NCI-H146 (cell line): Measurements from ENCODE around the gene NR1I2.

Source experiments
- DNase-seq: peaks from one replicate; lab custom pipeline; 2025; lab: John Stamatoyannopoulos, UW

The NR1I2 gene

DNA sequence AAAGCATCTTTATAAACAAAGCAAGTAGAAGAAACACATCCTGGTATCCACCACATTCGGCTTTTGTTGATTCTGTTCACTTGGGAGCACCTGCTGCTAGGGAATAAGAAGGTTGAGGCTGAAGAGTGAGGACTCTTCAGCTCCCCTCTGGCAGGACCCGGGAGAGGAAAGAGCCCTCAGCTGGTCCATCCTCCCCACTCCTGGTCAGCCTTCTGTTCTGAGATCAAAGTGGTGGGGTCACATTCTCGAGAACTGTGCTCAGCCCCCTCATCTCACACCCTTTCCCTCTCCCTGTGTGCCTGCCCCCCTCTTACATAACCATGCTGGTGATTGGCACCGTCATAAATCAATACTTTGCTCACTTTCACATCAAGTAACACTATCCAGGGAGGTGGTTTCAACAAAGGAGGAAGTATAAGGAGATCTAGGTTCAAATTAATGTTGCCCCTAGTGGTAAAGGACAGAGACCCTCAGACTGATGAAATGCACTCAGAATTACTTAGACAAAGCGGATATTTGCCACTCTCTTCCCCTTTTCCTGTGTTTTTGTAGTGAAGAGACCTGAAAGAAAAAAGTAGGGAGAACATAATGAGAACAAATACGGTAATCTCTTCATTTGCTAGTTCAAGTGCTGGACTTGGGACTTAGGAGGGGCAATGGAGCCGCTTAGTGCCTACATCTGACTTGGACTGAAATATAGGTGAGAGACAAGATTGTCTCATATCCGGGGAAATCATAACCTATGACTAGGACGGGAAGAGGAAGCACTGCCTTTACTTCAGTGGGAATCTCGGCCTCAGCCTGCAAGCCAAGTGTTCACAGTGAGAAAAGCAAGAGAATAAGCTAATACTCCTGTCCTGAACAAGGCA, at the start of gene NR1I2:
Gene NR1I2, plus strand, starts transcription at position 772 of the 869 bp plus-strand sequence.
- DNase-seq: peak; percentile 22

DNA sequence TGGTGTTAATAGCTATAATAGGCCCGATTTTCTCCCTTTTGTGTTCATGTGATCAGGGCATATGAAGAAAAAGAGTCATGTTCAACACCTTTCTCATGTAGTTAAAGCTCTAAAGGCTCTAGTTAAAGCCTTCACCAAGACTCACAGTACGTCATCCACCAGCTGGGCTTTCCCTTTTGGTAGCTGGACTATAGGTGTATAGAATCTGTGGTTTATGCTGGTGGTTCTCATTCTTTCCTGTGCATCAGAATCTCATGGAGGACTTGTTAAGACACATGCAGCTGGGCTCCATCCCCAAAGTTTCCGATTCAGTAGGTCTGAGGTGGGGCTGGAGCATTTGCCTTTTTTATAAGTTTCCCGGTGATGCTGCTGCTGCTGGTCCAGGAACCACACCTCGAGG, 48.1 kb upstream of the NR1I2 start:
- DNase-seq: no peak

DNA sequence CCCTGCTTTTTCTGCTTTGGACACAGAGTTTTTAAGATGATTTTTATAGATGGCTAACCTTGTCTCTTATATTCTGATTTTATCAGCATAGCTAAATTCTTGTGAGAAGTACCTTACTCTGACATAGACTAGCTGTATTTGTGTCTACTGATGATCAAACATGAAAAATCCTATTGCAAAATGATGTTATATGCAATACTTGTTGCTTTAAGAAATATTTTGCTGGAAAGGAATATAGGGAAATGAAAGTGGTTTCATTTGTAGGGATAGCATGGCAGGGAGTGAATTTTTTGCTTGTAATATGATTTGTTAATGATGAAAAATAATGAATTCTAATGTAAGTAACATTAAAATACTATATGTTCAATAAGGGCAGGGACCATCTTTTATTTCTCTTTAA, 43.2 kb upstream of the NR1I2 start:
- no peak for DNase-seq

DNA sequence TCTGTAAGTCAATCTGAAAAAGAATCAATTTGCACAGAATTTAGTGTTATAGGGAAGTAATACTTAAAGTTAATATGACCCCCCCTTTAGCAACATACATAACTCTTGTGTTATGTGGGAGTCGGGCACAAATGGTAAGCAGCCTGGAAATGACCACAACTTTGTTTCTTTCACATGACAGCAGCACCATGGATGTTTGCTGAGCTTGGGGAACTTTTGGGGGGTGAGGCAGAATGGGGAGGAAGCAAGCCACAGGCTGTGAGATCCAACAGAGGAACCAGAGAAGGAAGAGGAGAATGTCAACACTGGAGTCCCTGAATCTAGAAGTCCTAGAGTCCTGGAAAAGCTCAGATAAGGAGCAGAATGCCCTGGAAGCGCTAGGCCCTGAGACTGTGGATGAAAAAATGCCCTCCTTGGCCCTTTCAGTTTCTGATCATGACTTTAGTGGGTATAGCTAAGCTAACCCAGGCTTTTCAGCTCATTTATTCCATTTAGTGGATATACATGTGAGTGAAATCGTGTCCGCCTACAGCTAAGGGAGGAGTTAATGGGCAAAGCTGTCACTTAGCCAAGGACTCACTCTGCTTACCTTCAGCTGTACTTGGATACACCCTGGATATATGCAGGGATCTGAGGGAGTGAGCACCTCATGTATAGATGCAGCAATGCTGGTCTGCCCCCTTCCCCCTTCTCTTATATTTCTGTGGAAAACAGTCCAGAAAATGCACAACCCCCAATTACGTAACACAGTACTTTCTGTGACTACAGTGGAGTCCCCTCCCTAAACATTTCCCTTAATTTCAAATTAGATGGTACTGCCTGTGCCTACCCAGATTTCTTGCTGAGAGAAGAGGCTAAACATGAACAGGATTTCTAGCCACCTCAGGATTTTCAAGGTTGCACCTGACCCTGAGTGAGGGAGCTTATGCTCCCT, 40.0 kb upstream of the NR1I2 start:
- DNase-seq: no peak

DNA sequence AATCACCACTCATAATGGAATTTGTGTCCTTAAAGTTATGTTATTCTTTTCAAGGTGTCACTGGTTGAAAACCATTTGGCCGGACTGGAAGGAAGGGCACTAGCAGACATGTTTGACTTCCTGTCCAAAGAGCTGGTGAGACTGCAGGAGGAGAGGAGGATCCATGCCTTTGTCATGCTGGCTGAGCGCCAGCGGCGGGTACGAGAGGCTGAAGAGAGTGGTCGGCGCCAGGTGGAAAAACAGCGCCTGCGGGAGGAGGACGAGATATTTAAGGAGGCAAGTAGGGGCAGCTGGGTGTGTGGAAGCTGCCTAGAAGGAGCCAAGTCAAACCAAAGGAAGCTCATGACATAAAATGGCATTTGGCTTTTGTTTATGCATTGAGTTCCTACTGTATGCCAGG, 38.0 kb upstream of the NR1I2 start:
- no peak for DNase-seq

DNA sequence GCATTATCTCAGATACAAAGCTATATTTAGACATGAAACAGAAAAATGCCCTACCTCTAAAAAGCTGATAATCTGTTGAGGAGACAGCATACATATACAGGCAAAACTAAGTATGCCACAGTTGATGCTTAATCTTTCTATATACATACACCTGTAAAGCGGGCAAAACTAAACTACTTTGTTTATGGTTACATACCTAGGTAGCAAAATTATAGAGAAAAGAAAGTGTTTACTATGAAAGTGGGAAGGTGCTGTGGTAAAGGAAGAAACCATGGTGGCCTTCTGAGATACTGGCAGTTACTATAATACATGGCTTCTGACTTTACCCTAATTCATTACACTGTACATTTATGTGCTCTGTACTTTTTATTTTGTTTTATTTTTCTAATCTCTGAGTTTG, 36.0 kb upstream of the NR1I2 start:
- no peak for DNase-seq

DNA sequence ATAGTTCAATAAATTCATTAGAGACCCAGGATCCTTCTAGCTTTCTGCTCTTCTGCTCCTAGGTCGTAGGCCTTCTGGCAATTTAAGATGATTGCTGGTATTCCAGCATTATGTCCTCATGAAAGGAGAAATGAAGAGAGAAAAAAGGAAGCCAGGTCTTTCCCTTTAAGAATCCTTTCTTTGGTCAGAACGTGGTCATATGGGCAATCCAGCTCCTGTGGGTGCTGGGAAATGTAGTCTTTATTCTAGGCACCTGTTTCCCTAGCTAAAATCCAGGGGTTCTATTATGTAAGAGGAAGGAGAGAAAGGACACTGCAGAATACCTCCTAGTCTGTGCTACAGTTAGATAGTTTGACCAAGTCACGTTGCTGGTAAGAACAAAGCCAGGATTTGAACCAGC, 35.5 kb upstream of the NR1I2 start:
- DNase-seq: no peak

DNA sequence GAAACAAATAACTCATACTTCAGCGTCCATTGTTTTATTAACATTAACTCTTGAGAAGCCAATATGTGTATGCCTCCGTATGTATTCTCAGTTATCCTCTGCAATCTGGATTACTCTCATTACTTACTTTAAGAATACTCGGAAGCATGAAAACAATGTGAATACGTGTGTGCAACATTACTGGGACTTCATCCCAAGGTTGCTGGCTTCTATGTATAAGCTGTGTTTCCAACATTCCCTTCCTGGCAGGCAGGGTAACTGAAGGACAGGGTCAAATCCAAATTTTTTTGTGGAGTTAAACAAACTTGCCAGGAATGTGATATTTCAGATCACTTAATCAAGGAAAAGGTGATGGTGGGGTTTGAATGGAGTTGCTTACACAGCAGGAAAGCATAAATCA, 34.5 kb upstream of the NR1I2 start:
- DNase-seq: no peak

DNA sequence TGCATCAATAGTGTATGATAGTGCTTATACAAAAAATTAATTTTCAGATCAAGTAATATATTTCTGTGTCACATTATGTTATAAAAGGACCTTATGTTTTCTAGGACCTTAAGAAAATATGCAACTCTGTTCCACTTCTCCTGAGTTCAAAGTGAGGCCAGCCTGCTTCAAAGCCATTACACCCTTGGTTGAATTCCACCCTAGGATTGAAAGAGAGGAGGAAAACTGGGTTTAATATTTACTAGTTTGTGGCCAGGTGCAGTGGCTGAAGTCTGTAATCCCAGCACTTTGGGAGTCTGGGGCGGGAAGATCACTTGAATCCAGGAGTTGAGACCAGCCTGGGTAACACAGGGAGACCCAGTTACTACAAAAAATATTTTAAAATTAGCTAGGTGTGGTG, 32.9 kb upstream of the NR1I2 start:
- DNase-seq: no peak

DNA sequence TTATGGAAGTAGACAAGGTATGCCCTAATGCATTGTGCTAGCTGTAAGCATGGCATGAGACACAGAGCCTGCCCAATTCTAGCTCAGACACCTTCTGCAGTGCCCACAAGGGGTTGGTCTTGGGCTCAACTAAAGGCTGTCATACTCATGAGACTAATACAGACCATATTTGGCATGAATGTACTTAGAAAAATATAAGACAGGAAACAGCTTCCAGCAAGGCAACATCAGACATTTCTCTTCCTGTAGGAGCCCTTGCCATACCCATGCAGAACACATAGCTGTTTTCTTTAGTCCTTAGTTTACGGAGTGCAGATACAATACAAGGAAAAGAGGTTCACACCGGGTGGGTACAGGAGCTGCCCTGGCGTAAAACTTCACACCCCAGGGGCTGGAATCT, 30.5 kb upstream of the NR1I2 start:
- DNase-seq: no peak

DNA sequence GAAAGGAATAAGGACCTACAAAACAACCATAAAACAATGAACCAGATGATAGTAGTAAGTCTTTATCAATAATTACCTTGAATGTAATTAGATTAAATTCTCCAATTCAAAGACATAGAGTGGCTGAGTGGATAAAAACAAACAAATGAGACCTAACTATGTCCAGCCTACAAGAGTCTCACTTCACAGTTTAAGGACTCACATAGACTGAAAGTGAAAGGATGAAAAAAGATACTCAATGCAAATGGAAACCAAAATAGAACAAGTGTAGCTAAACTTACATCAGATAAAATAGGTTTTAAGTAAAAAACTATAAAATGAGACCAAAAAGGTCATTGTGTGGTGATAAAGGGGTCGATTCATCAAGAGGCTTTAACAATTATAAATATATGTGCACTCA, 21.9 kb upstream of the NR1I2 start:
- no peak for DNase-seq

DNA sequence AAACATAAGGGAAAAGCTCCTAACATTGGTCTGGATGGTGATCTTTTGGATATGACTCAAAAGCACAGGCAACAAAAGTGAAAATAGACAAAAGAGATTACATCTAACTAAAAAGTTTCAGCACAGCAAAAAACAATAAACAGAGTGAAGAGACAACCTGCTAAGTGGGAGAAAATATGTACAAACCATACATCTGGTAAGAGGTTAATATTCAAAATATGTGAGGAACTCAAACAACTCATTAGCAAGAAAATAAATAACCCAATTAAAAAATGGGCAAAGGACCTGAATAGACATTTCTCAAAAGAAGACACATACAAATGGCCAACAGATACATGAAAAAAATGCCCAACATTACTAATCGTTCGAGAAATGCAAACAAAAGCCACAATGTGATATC, 19.0 kb upstream of the NR1I2 start:
- DNase-seq: no peak

DNA sequence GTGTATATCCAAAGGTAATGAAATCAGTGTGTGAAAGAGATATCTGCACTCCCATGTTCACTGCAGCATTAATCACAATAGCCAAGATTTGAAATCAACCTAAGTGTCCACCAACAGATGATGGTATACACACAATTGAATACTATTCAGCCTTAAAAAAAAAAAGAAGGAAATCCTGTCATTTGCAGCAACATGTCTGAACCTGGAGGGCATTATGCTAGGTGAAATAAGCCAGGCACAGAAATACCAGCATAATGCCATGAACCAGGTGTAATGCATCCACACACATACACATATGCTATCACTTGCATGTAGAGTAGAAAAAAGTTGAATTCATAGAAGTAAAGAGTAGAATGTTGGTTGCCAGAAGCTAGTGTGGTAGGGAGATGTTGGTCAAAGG, 18.4 kb upstream of the NR1I2 start:
- DNase-seq: no peak

DNA sequence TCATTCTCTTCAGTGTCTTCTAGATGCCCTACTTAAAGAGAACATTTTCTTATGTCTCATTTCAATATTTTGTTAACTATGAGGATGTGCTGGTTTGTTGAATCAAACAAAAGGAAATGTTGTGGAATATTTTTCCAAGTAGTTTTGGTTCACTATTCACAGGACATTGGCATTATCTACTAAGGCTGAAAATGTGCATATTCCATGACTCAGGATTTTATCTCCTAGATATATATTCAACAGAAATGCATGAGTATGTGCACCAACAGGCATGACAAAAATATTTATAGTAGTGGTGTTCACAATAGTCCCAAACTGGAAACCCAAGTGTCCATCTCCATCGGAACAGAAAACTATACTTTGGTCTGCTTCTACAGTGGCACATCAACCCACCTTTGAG, 16.7 kb upstream of the NR1I2 start:
- DNase-seq: no peak

DNA sequence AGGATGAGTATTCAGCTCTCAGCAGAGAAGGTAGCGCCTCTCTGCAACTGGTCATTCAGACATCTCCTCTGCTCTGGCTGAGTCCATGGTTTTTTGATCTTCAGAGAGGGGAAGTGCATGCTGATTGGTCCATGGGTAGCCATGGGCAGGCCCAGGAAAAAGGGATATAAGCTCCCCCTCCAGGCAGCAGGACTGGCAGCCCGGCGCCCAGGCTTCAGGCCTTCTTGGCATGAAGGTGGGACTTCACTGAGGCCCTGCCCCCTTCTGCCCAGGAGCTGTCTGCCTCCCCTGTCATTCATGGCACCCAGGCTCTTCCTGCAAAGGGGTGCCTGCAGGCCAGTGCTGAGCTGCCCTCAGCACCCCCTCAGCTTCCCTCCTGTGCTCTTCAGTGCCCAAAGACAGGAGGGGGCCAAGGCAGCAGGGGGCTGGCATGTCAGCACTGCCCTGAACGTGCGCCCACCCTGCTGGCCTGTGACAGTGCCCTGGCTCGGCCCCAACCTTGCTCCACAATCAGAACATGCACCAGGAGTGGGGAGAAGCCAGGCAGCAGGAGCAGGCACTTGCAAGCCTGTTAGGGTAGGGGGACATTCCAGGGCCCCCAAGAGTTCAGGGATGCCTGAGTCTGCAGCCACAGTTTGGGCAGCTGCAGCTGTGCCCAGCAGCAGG, 13.8 kb upstream of the NR1I2 start:
- DNase-seq: no peak

DNA sequence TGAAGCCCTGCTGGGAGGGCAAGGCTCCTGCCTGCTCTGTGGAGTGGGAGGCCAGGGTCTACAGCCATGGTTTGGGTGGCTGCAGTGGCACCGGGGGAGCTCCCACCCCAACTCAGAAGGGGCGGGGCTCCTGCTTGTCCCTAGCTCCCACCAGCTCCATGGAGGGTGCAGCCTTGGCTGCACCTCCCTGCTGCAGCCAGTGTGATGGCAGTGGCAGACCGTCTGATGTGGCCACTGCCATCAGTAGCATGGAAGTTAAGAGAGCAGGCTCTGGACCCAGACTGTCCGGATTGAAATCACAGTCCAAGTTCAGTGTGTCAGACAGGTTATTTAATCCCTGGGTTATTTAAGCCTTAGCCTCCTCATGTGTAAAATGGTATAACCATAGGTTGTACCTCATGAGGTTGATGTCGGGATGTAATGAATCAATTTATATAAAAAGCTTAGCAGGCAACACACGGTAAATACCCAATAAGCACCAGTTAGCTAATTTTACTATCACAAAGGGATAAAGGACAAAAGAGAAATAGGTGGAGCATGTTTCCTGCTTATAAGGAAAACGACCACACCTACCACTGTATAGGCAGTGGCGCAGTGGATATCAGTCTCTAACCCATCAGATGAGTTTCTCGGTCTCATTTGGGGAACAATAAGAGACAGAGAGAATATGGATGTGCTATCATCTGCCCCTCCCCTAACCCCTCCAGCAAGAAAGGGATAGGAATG, 13.1 kb upstream of the NR1I2 start:
- no peak for DNase-seq

DNA sequence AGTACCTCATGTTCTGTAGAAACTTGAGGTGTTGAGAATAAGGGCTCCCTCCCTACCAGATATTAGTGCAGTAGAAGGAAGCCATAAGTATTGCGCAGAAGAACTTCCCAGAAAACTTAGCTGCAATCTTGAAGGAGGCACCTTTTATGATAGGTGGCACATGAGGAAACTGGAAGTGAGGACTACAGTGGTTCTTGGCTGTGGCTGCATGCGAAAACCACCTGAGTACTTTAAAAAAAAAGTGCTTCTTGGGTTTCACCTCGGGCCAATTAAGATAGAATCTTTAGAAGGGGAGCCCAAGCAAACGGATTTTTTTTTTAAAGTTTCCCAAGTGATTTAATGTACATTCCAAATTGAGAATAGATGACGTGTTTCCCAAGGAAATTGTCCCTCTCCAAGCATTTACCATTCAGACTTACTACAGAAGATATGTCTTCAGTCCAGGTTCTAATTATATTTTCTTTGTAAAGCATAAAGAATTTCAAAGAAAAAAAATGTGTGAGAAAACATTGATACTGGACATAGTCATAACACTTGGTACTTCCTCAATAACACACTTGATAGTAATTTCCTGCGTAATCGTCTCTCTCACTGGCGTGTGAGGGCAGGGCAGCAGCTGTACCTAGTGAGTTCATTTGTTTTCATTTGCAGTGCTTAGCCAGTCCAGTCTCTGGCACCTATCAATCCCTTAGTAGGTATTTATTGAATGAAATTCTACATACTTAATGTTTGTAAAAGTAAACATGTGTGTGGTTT, 12.3 kb upstream of the NR1I2 start:
- no peak for DNase-seq

DNA sequence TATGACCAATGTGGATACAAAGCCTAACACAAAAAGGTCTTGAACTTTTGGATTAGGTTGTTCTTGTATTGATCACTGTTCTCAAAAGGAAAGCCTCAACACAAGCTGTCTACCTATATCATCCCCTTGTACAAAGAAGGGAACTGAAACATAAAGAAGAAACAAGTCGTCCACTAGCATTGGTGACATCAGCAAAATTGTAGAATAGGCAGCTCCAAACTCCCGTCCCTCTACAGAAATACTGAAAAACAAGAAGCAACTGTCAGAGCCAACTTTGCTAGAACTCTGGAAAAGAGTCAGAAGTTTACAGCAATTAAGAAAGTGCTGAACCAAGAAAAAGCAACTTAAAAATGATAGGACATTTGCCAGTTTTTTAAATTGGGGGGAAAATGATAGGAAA, 7.5 kb upstream of the NR1I2 start:
- no peak for DNase-seq

DNA sequence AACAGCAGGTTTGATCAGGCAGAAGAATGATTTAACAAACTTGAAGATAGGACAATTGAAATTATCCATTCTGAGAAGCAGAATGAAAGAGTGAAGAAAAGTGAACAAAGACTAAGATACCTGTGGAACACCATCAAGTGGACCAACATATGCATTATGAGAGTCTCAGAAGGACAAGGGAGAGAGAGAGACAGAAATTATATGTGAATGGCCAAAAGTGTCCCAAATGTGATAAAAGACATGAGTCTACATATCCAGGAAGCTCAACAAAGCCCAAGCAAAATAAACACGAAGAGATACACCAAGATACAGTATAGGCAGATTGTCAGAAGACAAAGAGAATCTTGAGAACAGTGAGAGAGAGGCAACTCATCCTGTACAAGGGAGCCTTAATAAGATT, 5.6 kb upstream of the NR1I2 start:
- DNase-seq: no peak

DNA sequence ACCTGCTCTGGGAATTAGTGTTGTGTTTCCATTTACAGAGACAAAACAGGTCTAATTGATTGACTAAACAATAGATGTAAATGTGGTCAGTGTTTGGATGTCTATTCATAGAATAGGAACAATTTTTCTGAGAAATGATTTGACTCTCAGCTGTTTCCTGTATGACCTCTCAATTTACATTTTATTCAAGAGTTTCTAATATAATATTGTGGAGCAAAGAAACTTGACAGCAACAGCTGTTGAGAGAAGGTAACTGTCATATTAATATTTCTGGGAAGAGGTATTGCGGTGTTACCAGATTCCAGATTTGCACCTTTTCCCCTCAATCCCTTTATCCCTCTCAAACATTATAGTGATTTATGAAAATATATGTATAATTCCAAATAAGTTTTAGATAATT, 3.7 kb upstream of the NR1I2 start:
- DNase-seq: no peak

DNA sequence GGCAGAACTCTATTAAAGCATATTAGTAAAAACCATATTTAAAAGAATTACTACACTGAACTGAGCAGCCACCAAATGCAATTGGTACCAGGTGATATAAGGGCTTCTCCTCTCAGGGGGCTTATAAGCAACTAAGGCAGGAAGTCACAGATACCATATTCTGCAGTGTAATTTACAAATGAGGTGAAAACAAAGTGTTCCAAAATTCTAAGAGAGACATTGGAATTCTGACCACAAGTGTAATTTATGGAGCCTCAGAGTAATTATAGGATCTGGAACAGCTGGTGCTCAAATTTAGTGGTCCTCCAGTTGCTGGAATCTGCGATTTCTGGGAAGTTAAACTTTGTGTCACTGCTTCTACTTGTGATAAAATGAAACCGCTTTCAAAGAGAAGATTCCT, 3.1 kb upstream of the NR1I2 start:
- no peak for DNase-seq
